ENCODE results near the gene CNKSR3.

The CNKSR3 gene

GRCh38 chr6:154453329-154453728 is 57.2 kb downstream of the CNKSR3 start:
- Histone ChIP-seq H4K91ac (ENCODE audit: low read depth, low read length, poor library complexity) (no peak overlapping the region), H4K8ac (ENCODE audit: low read depth, low read length) (no peak overlapping the region), H3K9me3 (replicated peaks in 1 of 2; ENCODE audit: control insufficient read depth in 2 of 2, insufficient read depth in 1 of 2, low read depth in 1 of 2, low read length in 2 of 2) (no peaks in the 10 kb centered on the region), H3K4ac (ENCODE audit: low read length) (no peak overlapping the region), H3K18ac (ENCODE audit: low read length) (no peak overlapping the region), H3K4me2 (ENCODE audit: insufficient read depth, low read length, poor library complexity, severe bottlenecking) (no peak overlapping the region), H3K36me3 (replicated peaks in 1 of 2; ENCODE audit: control insufficient read depth in 2 of 2, insufficient read depth in 2 of 2, low read length in 2 of 2) (no peaks in the 10 kb centered on the region), H2AK5ac (ENCODE audit: low read depth, low read length) (no peak overlapping the region), H3K27ac (replicated peaks; ENCODE audit: low read length) (no peak overlapping the region), H3K4me3 (ENCODE audit: low read length in 2 of 2) (no peak overlapping the region), H3K27me3 (ENCODE audit: control insufficient read depth in 3 of 3, insufficient read depth in 3 of 3, low read depth in 1 of 3, low read length in 3 of 3) (no peaks in the 10 kb centered on the region), H2BK12ac (ENCODE audit: low read length) (no peak overlapping the region), H3K14ac (ENCODE audit: low read length) (no peak overlapping the region), H3K23ac (ENCODE audit: low read depth, low read length, poor library complexity) (no peak overlapping the region), H2AFZ (ENCODE audit: low read length) (no peak overlapping the region), H2BK15ac (ENCODE audit: low read length) (no peak overlapping the region), H2BK120ac (ENCODE audit: low read depth, low read length) (no peak overlapping the region), H3K9ac (ENCODE audit: low read depth, low read length, poor library complexity) (no peak overlapping the region), H3K4me1 (ENCODE audit: control insufficient read depth in 2 of 2, insufficient read depth in 1 of 2, low read depth in 1 of 2, low read length in 2 of 2) (peaks cover 0 to 8% of the 10 kb centered on the region in 2 donors), H2BK5ac (ENCODE audit: low read length) (no peak overlapping the region), H3K79me1 (ENCODE audit: low read depth, low read length) (no peaks in the 10 kb centered on the region)
- no CpG with 5 or more reads among the region's 2 CpGs for WGBS, 2 donors (ENCODE audit: extremely low coverage in 2 of 2, insufficient read length in 2 of 2, insufficient replicate concordance in 1 of 2)
- DNase-seq (ENCODE audit: low spot score): no peak

GRCh38 chr6:154450498-154450897 is 60.0 kb downstream of the CNKSR3 start:
- Histone ChIP-seq H3K4me3 (ENCODE audit: low read length in 2 of 2) (no peak overlapping the region), H3K14ac (ENCODE audit: low read length) (no peak overlapping the region), H3K4ac (ENCODE audit: low read length) (no peak overlapping the region), H4K8ac (ENCODE audit: low read depth, low read length) (no peak overlapping the region), H2AK5ac (ENCODE audit: low read depth, low read length) (no peak overlapping the region), H2BK120ac (ENCODE audit: low read depth, low read length) (no peak overlapping the region), H2AFZ (ENCODE audit: low read length) (no peak overlapping the region), H3K9ac (ENCODE audit: low read depth, low read length, poor library complexity) (no peak overlapping the region), H3K9me3 (replicated peaks in 1 of 2; ENCODE audit: control insufficient read depth in 2 of 2, insufficient read depth in 1 of 2, low read depth in 1 of 2, low read length in 2 of 2) (no peaks in the 10 kb centered on the region), H2BK5ac (ENCODE audit: low read length) (no peak overlapping the region), H4K91ac (ENCODE audit: low read depth, low read length, poor library complexity) (no peak overlapping the region), H3K27me3 (ENCODE audit: control insufficient read depth in 3 of 3, insufficient read depth in 3 of 3, low read depth in 1 of 3, low read length in 3 of 3) (no peaks in the 10 kb centered on the region), H3K27ac (replicated peaks; ENCODE audit: low read length) (no peak overlapping the region), H3K36me3 (replicated peaks in 1 of 2; ENCODE audit: control insufficient read depth in 2 of 2, insufficient read depth in 2 of 2, low read length in 2 of 2) (no peaks in the 10 kb centered on the region), H3K4me1 (ENCODE audit: control insufficient read depth in 2 of 2, insufficient read depth in 1 of 2, low read depth in 1 of 2, low read length in 2 of 2) (peaks cover 0 to 2% of the 10 kb centered on the region in 2 donors), H2BK15ac (ENCODE audit: low read length) (no peak overlapping the region), H3K4me2 (ENCODE audit: insufficient read depth, low read length, poor library complexity, severe bottlenecking) (no peak overlapping the region), H3K18ac (ENCODE audit: low read length) (no peak overlapping the region), H3K23ac (ENCODE audit: low read depth, low read length, poor library complexity) (no peak overlapping the region), H3K79me1 (ENCODE audit: low read depth, low read length) (no peaks in the 10 kb centered on the region), H2BK12ac (ENCODE audit: low read length) (no peak overlapping the region)
- no CpG with 5 or more reads among the region's 3 CpGs for WGBS, 2 donors (ENCODE audit: extremely low coverage in 2 of 2, insufficient read length in 2 of 2, insufficient replicate concordance in 1 of 2)
- no peak for DNase-seq (ENCODE audit: low spot score)

- Histone ChIP-seq H3K27me3 (ENCODE audit: control insufficient read depth in 3 of 3, insufficient read depth in 3 of 3, low read depth in 1 of 3, low read length in 3 of 3) (no peaks in the 10 kb centered on the region), H4K91ac (ENCODE audit: low read depth, low read length, poor library complexity) (no peak overlapping the region), H3K79me1 (ENCODE audit: low read depth, low read length) (no peaks in the 10 kb centered on the region), H2BK120ac (ENCODE audit: low read depth, low read length) (no peak overlapping the region), H3K4ac (ENCODE audit: low read length) (no peak overlapping the region), H3K27ac (replicated peaks; ENCODE audit: low read length) (peak overlapping the region; percentile 38), H3K9me3 (replicated peaks in 1 of 2; ENCODE audit: control insufficient read depth in 2 of 2, insufficient read depth in 1 of 2, low read depth in 1 of 2, low read length in 2 of 2) (no peaks in the 10 kb centered on the region), H2BK5ac (ENCODE audit: low read length) (no peak overlapping the region), H2AFZ (ENCODE audit: low read length) (no peak overlapping the region), H3K4me3 (ENCODE audit: low read length in 2 of 2) (no peak overlapping the region), H3K4me2 (ENCODE audit: insufficient read depth, low read length, poor library complexity, severe bottlenecking) (no peak overlapping the region), H2AK5ac (ENCODE audit: low read depth, low read length) (no peak overlapping the region), H3K9ac (ENCODE audit: low read depth, low read length, poor library complexity) (no peak overlapping the region), H3K4me1 (ENCODE audit: control insufficient read depth in 2 of 2, insufficient read depth in 1 of 2, low read depth in 1 of 2, low read length in 2 of 2) (peaks cover 0 to 2% of the 10 kb centered on the region in 2 donors), H3K18ac (ENCODE audit: low read length) (no peak overlapping the region), H4K8ac (ENCODE audit: low read depth, low read length) (no peak overlapping the region), H2BK12ac (ENCODE audit: low read length) (no peak overlapping the region), H3K23ac (ENCODE audit: low read depth, low read length, poor library complexity) (no peak overlapping the region), H3K36me3 (replicated peaks in 1 of 2; ENCODE audit: control insufficient read depth in 2 of 2, insufficient read depth in 2 of 2, low read length in 2 of 2) (no peaks in the 10 kb centered on the region), H2BK15ac (ENCODE audit: low read length) (no peak overlapping the region), H3K14ac (ENCODE audit: low read length) (no peak overlapping the region)
- no CpG with 5 or more reads among the region's 11 CpGs for WGBS, 2 donors (ENCODE audit: extremely low coverage in 2 of 2, insufficient read length in 2 of 2, insufficient replicate concordance in 1 of 2)
- no peak for DNase-seq (ENCODE audit: low spot score)
These were observed 61.9 kb downstream of the CNKSR3 start for GRCh38 chr6:154448448-154449096.

- Histone ChIP-seq H3K79me1 (ENCODE audit: low read depth, low read length) (peaks cover 5% of the 10 kb centered on the region), H3K27ac (replicated peaks; ENCODE audit: low read length) (no peak overlapping the region), H2BK15ac (ENCODE audit: low read length) (no peak overlapping the region), H2AFZ (ENCODE audit: low read length) (no peak overlapping the region), H3K27me3 (ENCODE audit: control insufficient read depth in 3 of 3, insufficient read depth in 3 of 3, low read depth in 1 of 3, low read length in 3 of 3) (no peaks in the 10 kb centered on the region), H2BK120ac (ENCODE audit: low read depth, low read length) (no peak overlapping the region), H3K18ac (ENCODE audit: low read length) (no peak overlapping the region), H3K36me3 (replicated peaks in 1 of 2; ENCODE audit: control insufficient read depth in 2 of 2, insufficient read depth in 2 of 2, low read length in 2 of 2) (no peaks in the 10 kb centered on the region), H4K91ac (ENCODE audit: low read depth, low read length, poor library complexity) (no peak overlapping the region), H3K23ac (ENCODE audit: low read depth, low read length, poor library complexity) (no peak overlapping the region), H2BK12ac (ENCODE audit: low read length) (no peak overlapping the region), H2BK5ac (ENCODE audit: low read length) (no peak overlapping the region), H4K8ac (ENCODE audit: low read depth, low read length) (no peak overlapping the region), H2AK5ac (ENCODE audit: low read depth, low read length) (no peak overlapping the region), H3K4ac (ENCODE audit: low read length) (no peak overlapping the region), H3K4me3 (ENCODE audit: low read length in 2 of 2) (no peak overlapping the region), H3K4me1 (ENCODE audit: control insufficient read depth in 2 of 2, insufficient read depth in 1 of 2, low read depth in 1 of 2, low read length in 2 of 2) (peaks cover 0 to 2% of the 10 kb centered on the region in 2 donors), H3K9ac (ENCODE audit: low read depth, low read length, poor library complexity) (no peak overlapping the region), H3K4me2 (ENCODE audit: insufficient read depth, low read length, poor library complexity, severe bottlenecking) (no peak overlapping the region), H3K9me3 (replicated peaks in 1 of 2; ENCODE audit: control insufficient read depth in 2 of 2, insufficient read depth in 1 of 2, low read depth in 1 of 2, low read length in 2 of 2) (no peaks in the 10 kb centered on the region), H3K14ac (ENCODE audit: low read length) (no peak overlapping the region)
- no peak for DNase-seq (ENCODE audit: low spot score)
- WGBS, 2 donors (ENCODE audit: extremely low coverage in 2 of 2, insufficient read length in 2 of 2, insufficient replicate concordance in 1 of 2): no CpG with 5 or more reads among the region's 2 CpGs
These were observed 62.5 kb downstream of the CNKSR3 start for GRCh38 chr6:154447954-154448353.
